T-cell (primary cell): ENCODE results near the gene GNA15. TPM values are rescaled to one million over a fixed set of nuclear protein-coding genes. Genes with fewer than 3 reads are reported as not detected.
"Not testable (repeated sequence)": the region's sequence is repeated elsewhere in the genome, so short reads cannot be mapped to it uniquely, and the experiment has no call there.

Source experiments
- ATAC-seq, 4 experiments: fragments of 200-7000 bp in 3 of 4; fragments of 150-1000 bp in 1 of 4; cut with Tn5 transposase; replicated peaks in 1 of 4; 1 replicate in 3 of 4; 2 replicates in 1 of 4; pipeline ENCODE4 v1.10.0; 2021; ENCODE audit warnings: moderate library complexity in 3 of 4, mild to moderate bottlenecking in 2 of 4, moderate number of reproducible peaks in 1 of 4
- CTCF ChIA-PET, 2 donors: fragments of 300-600 bp; sonication (Branson Sonifier 250); formaldehyde crosslinking; loops; one replicate each; lab custom pipeline; 2022; ENCODE audit warnings: antibody characterized with exemption in 2 of 2; lab: Charles Lee
- POLR2A ChIA-PET, 2 donors: fragments of 300-600 bp; sonication (Branson Sonifier 250); formaldehyde crosslinking; loops; one replicate each; lab custom pipeline; 2022; ENCODE audit warnings: antibody characterized with exemption in 2 of 2; lab: Charles Lee
- DNase-seq, 35 experiments: peaks; one replicate each; pipeline versions ENCODE4 v3.0.0 to v3.0.0-alpha.2; 2013 to 2023
- H3K27ac ChIP-seq: one replicate; pipeline ENCODE4 v1.5.1; 2013; ENCODE audit warnings: low read length
- H3K27me3 ChIP-seq, 2 experiments: replicated peaks in 1 of 2; 1 replicate in 1 of 2; 2 replicates in 1 of 2; pipeline versions ENCODE4 v1.6.1 to v1.7.0; 2013; ENCODE audit warnings: low read length in 1 of 2, mixed read lengths in 1 of 2; ENCODE audit not compliant: control insufficient read depth in 2 of 2, insufficient read depth in 2 of 2; ENCODE audit errors: extremely low read depth in 1 of 2
- H3K36me3 ChIP-seq, 2 donors: 1 replicate in 1 of 2; 2 replicates in 1 of 2; pipeline versions ENCODE4 v1.6.1 to v1.7.0; 2013; ENCODE audit warnings: low read length in 1 of 2; ENCODE audit not compliant: control insufficient read depth in 2 of 2, insufficient read depth in 1 of 2; ENCODE audit errors: extremely low read depth in 1 of 2
- H3K4me1 ChIP-seq, 2 experiments: 1 replicate in 1 of 2; 2 replicates in 1 of 2; pipeline versions ENCODE4 v1.6.1 to v1.7.0; 2013; ENCODE audit warnings: low read length in 2 of 2, mixed read lengths in 1 of 2; ENCODE audit not compliant: insufficient read depth in 2 of 2, control insufficient read depth in 1 of 2; ENCODE audit errors: extremely low read depth in 1 of 2
- H3K4me3 ChIP-seq, 2 donors: 1 replicate in 1 of 2; 2 replicates in 1 of 2; pipeline versions ENCODE4 v1.5.1 to v1.7.0; 2013; ENCODE audit warnings: mild to moderate bottlenecking in 2 of 2, low read length in 1 of 2, moderate library complexity in 1 of 2; ENCODE audit not compliant: control insufficient read depth in 1 of 2; ENCODE audit errors: extremely low read depth in 1 of 2
- H3K9me3 ChIP-seq: 2 replicates; pipeline ENCODE4 v1.7.0; 2013
- H3K27ac Mint-ChIP-seq, 2 donors: one replicate each; pipeline ENCODE4 v1.8.0; 2020 to 2021; ENCODE audit warnings: mild to moderate bottlenecking in 2 of 2, mixed read lengths in 2 of 2
- H3K27me3 Mint-ChIP-seq, 2 donors: one replicate each; pipeline ENCODE4 v1.8.0; 2021 to 2022; ENCODE audit warnings: mixed read lengths in 2 of 2
- H3K36me3 Mint-ChIP-seq: one replicate; pipeline ENCODE4 v1.8.0; 2021; ENCODE audit warnings: mixed read lengths
- H3K4me1 Mint-ChIP-seq, 3 donors: one replicate each; pipeline ENCODE4 v1.8.0; 2020 to 2022; ENCODE audit warnings: mixed read lengths in 3 of 3, mild to moderate bottlenecking in 1 of 3
- H3K4me3 Mint-ChIP-seq, 3 donors: one replicate each; pipeline ENCODE4 v1.8.0; 2020 to 2022; ENCODE audit warnings: mild to moderate bottlenecking in 3 of 3, mixed read lengths in 3 of 3, moderate library complexity in 3 of 3
- H3K9me3 Mint-ChIP-seq, 3 donors: one replicate each; pipeline ENCODE4 v1.8.0; 2020 to 2022; ENCODE audit warnings: mixed read lengths in 3 of 3
- WGBS: methylation state at CpG from one replicate; pipeline ENCODE4 v1.1.5; 2013; ENCODE audit warnings: missing lambda C conversion rate; ENCODE audit not compliant: insufficient coverage; 5-methylcytosine and 5-hydroxymethylcytosine counted together
- total RNA-seq, 35 experiments: library from RNA in 6 of 35; stranded (reverse) in 6 of 35; fragments of 120-200 nt in 1 of 35; gene quantifications; one replicate each; pipeline versions ENCODE4 v1.2.1 to v1.2.4 and lab custom pipeline; 2013 to 2026

The GNA15 gene
- total RNA-seq, 5 donors from 2014 or later (not counting 1 experiment from before 2014, with no cell fraction given) = 1.8 to 13.2 (median 2.8) TPM

GRCh38 chr19:3201911-3202310 is 66.1 kb downstream of the GNA15 start:
- ATAC-seq (no peak), DNase-seq (no peak)
- no peak overlapping the region for H3K4me3 Mint-ChIP-seq
- POLR2A ChIA-PET = no interaction called here
- Histone ChIP-seq H3K9me3 (no peaks in the 10 kb centered on the region), H3K4me3 (no peak overlapping the region), H3K27me3 (no peaks in the 10 kb centered on the region), H3K4me1 (no peaks in the 10 kb centered on the region), H3K27ac (no peak overlapping the region), H3K36me3 (peaks cover 4 to 32% of the 10 kb centered on the region in 2 donors)
- no peaks in the 10 kb centered on the region for H3K36me3 Mint-ChIP-seq
- no peak overlapping the region for H3K27ac Mint-ChIP-seq
- H3K4me1 Mint-ChIP-seq = no peaks in the 10 kb centered on the region
- WGBS = 96% methylated on average over 5 of the region's 14 CpGs
- CTCF ChIA-PET = no interaction called here
- no peaks in the 10 kb centered on the region for H3K9me3 Mint-ChIP-seq
- H3K27me3 Mint-ChIP-seq = no peaks in the 10 kb centered on the region

GRCh38 chr19:3202346-3202745 is 66.5 kb downstream of the GNA15 start:
- DNase-seq = no peak
- CTCF ChIA-PET = interaction anchor here in 1 of 2 donors (0.6 kb wide), 1 partner anchor 251 kb away, joined by 3 read pairs; no protein-coding TSS in a partner anchor
- Mint-ChIP-seq H3K27me3 (no peaks in the 10 kb centered on the region), H3K36me3 (no peaks in the 10 kb centered on the region), H3K27ac (no peak overlapping the region), H3K4me3 (no peak overlapping the region), H3K9me3 (no peaks in the 10 kb centered on the region), H3K4me1 (no peaks in the 10 kb centered on the region)
- POLR2A ChIA-PET = no interaction called here
- no peak overlapping the region for H3K27ac ChIP-seq
- no peaks in the 10 kb centered on the region for H3K9me3 ChIP-seq
- WGBS = 94% methylated on average over 9 of the region's 12 CpGs
- no peak for ATAC-seq
- H3K36me3 ChIP-seq = peaks cover 8 to 36% of the 10 kb centered on the region in 2 donors
- no peak overlapping the region for H3K4me3 ChIP-seq
- no peaks in the 10 kb centered on the region for H3K4me1 ChIP-seq
- H3K27me3 ChIP-seq = no peaks in the 10 kb centered on the region

- H3K9me3 ChIP-seq, H3K27ac ChIP-seq, H3K27ac Mint-ChIP-seq, ATAC-seq, H3K36me3 Mint-ChIP-seq, H3K4me3 Mint-ChIP-seq, H3K4me3 ChIP-seq, DNase-seq, H3K9me3 Mint-ChIP-seq, H3K4me1 Mint-ChIP-seq, H3K27me3 ChIP-seq, H3K27me3 Mint-ChIP-seq, H3K4me1 ChIP-seq: not testable (repeated sequence)
- ChIA-PET POLR2A (interaction anchor here in 1 of 2 donors (0.7 kb wide), 1 partner anchor 1960 kb away, joined by 4 read pairs; no protein-coding TSS in a partner anchor), CTCF (interaction anchor here in 1 of 2 donors (0.6 kb wide), 1 partner anchor 252 kb away, joined by 3 read pairs; no protein-coding TSS in a partner anchor)
- peaks cover 9 to 42% of the 10 kb centered on the region in 2 donors for H3K36me3 ChIP-seq
- WGBS = 100% methylated on average over 4 of the region's 7 CpGs
Measured at GRCh38 chr19:3202895-3203294, 67.1 kb downstream of the GNA15 start.

GRCh38 chr19:3203805-3204645 is 68.2 kb downstream of the GNA15 start:
- H3K27ac ChIP-seq = no peak overlapping the region
- H3K4me3 ChIP-seq = no peak overlapping the region
- WGBS = 96% methylated on average over 38 of the region's 43 CpGs
- no peak overlapping the region for H3K27ac Mint-ChIP-seq
- no peaks in the 10 kb centered on the region for H3K9me3 ChIP-seq
- no peaks in the 10 kb centered on the region for H3K27me3 ChIP-seq
- H3K27me3 Mint-ChIP-seq = no peaks in the 10 kb centered on the region
- H3K4me3 Mint-ChIP-seq = no peak overlapping the region
- ATAC-seq = no peak
- no peaks in the 10 kb centered on the region for H3K36me3 Mint-ChIP-seq
- H3K9me3 Mint-ChIP-seq = no peaks in the 10 kb centered on the region
- peaks cover 19 to 41% of the 10 kb centered on the region in 2 donors for H3K36me3 ChIP-seq
- ChIA-PET POLR2A (no interaction called here), CTCF (no interaction called here)
- DNase-seq = no peak
- H3K4me1 Mint-ChIP-seq = no peaks in the 10 kb centered on the region
- no peaks in the 10 kb centered on the region for H3K4me1 ChIP-seq

- ChIA-PET CTCF (no interaction called here), POLR2A (no interaction called here)
- H3K36me3 Mint-ChIP-seq = peaks cover 3% of the 10 kb centered on the region
- no peak for DNase-seq
- no peak overlapping the region for H3K27ac ChIP-seq
- no peak overlapping the region for H3K27ac Mint-ChIP-seq
- H3K4me1 Mint-ChIP-seq = no peaks in the 10 kb centered on the region
- no peaks in the 10 kb centered on the region for H3K27me3 ChIP-seq
- ATAC-seq = no peak
- 92% methylated on average over 35 of the region's 35 CpGs for WGBS
- H3K36me3 ChIP-seq = peaks cover 20 to 38% of the 10 kb centered on the region in 2 donors
- H3K27me3 Mint-ChIP-seq = no peaks in the 10 kb centered on the region
- H3K4me3 ChIP-seq = no peak overlapping the region
- H3K9me3 ChIP-seq = no peaks in the 10 kb centered on the region
- H3K9me3 Mint-ChIP-seq = no peaks in the 10 kb centered on the region
- no peak overlapping the region for H3K4me3 Mint-ChIP-seq
- no peaks in the 10 kb centered on the region for H3K4me1 ChIP-seq
Measured at GRCh38 chr19:3204646-3205275, 68.9 kb downstream of the GNA15 start.

GRCh38 chr19:3206216-3206953 is 70.6 kb downstream of the GNA15 start:
- Histone ChIP-seq H3K4me1 (peaks cover 0 to 3% of the 10 kb centered on the region in 2 experiments), H3K9me3 (no peaks in the 10 kb centered on the region), H3K27me3 (peaks cover 0 to 7% of the 10 kb centered on the region in 2 experiments), H3K36me3 (peaks cover 20 to 35% of the 10 kb centered on the region in 2 donors), H3K4me3 (no peak overlapping the region), H3K27ac (no peak overlapping the region)
- Mint-ChIP-seq H3K4me1 (peaks cover 0 to 3% (median 0%) of the 10 kb centered on the region in 3 donors), H3K27me3 (no peaks in the 10 kb centered on the region), H3K27ac (no peak overlapping the region), H3K4me3 (no peak overlapping the region), H3K9me3 (no peaks in the 10 kb centered on the region), H3K36me3 (peaks cover 3% of the 10 kb centered on the region)
- no peak for DNase-seq
- CTCF ChIA-PET = no interaction called here
- WGBS = 95% methylated on average over 11 of the region's 28 CpGs
- POLR2A ChIA-PET = interaction anchor here in 1 of 2 donors (0.6 kb wide), 1 partner anchor 769 kb away, joined by 4 read pairs; no protein-coding TSS in a partner anchor
- no peak for ATAC-seq
